ENCODE data around the gene ZBTB18.

The ZBTB18 gene

DNA sequence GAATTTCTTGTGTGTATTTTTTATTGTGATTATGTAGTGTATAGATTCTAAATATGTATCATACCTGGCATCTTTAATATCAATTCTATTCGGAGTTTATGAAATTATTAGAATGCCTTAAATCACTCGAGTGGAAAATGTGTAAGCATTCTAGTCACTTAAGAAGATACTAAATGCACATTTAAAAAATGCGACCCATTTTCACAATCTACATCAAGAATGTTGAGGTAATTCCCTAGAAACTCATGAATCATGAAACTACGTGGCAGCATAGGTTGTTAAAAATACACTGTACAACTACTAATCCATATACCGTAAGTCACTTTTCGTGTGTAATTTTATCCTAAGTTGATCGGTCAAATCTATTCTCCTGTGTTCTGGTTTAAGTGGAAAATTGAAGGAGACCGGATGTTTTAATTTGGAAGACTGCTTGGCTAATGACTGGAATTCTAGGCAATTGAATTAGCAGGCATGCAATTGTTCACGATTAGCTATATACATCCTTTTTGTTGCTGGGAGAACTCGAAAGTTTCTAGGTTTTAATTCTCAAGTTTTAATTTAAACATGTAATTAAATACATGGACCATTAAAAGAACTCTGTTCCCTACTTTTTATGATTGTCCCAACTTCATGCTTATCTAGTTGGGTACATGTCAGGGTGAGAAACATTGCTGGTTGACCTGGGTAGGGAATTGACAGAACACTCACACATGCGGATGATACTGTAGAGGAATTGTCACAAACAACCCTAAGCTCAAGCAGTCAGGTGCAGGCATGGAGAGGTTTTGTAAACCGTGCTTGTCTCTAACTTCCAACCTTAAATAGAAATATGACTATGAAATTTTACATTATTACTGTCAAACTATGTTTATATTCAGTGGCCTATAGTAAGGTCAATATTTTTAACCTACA is 6.6 kb downstream of the ZBTB18 start:
- Histone ChIP-seq H3K9ac (ENCODE audit: low read depth in 1 of 2, low read length in 2 of 2) (no peak overlapping the region), H3K27ac (ENCODE audit: low read depth, low read length) (no peak overlapping the region), H3K9me3 (ENCODE audit: control insufficient read depth in 1 of 2, low read length in 2 of 2) (no peaks in the 10 kb centered on the region), H3K36me3 (ENCODE audit: control insufficient read depth in 1 of 2, insufficient read depth in 2 of 2, low read length in 2 of 2) (peaks cover 13 to 20% of the 10 kb centered on the region in 2 donors), H3K4me3 (ENCODE audit: low read depth in 1 of 2, low read length in 2 of 2) (no peak overlapping the region), H3K27me3 (ENCODE audit: control insufficient read depth in 1 of 2, insufficient read depth in 2 of 2, low read length in 2 of 2) (no peaks in the 10 kb centered on the region), H3K4me1 (ENCODE audit: control insufficient read depth in 1 of 2, insufficient read depth in 2 of 2, low read length in 2 of 2) (peaks cover 2 to 12% of the 10 kb centered on the region in 2 donors)

GRCh38 chr1:244060117-244060516 is 9.0 kb downstream of the ZBTB18 start:
- Histone ChIP-seq H3K9me3 (ENCODE audit: control insufficient read depth in 1 of 2, low read length in 2 of 2) (no peaks in the 10 kb centered on the region), H3K36me3 (ENCODE audit: control insufficient read depth in 1 of 2, insufficient read depth in 2 of 2, low read length in 2 of 2) (peaks cover under 1 to 4% of the 10 kb centered on the region in 2 donors), H3K27ac (ENCODE audit: low read depth, low read length) (no peak overlapping the region), H3K4me1 (ENCODE audit: control insufficient read depth in 1 of 2, insufficient read depth in 2 of 2, low read length in 2 of 2) (peaks cover 0 to 11% of the 10 kb centered on the region in 2 donors), H3K9ac (ENCODE audit: low read depth in 1 of 2, low read length in 2 of 2) (no peak overlapping the region), H3K27me3 (ENCODE audit: control insufficient read depth in 1 of 2, insufficient read depth in 2 of 2, low read length in 2 of 2) (no peaks in the 10 kb centered on the region), H3K4me3 (ENCODE audit: low read depth in 1 of 2, low read length in 2 of 2) (no peak overlapping the region)

- no peaks in the 10 kb centered on the region for H3K27me3 ChIP-seq (ENCODE audit: control insufficient read depth in 1 of 2, insufficient read depth in 2 of 2, low read length in 2 of 2)
- H3K36me3 ChIP-seq (ENCODE audit: control insufficient read depth in 1 of 2, insufficient read depth in 2 of 2, low read length in 2 of 2) = peaks cover 0 to 4% of the 10 kb centered on the region in 2 donors
- no peak overlapping the region for H3K4me3 ChIP-seq (ENCODE audit: low read depth in 1 of 2, low read length in 2 of 2)
- H3K4me1 ChIP-seq (ENCODE audit: control insufficient read depth in 1 of 2, insufficient read depth in 2 of 2, low read length in 2 of 2) = peaks cover 3 to 17% of the 10 kb centered on the region in 2 donors
- H3K27ac ChIP-seq (ENCODE audit: low read depth, low read length) = no peak overlapping the region
- H3K9ac ChIP-seq (ENCODE audit: low read depth in 1 of 2, low read length in 2 of 2) = no peak overlapping the region
- no peaks in the 10 kb centered on the region for H3K9me3 ChIP-seq (ENCODE audit: control insufficient read depth in 1 of 2, low read length in 2 of 2)
Observed at GRCh38 chr1:244060686-244061085, 9.6 kb downstream of the ZBTB18 start.

DNA sequence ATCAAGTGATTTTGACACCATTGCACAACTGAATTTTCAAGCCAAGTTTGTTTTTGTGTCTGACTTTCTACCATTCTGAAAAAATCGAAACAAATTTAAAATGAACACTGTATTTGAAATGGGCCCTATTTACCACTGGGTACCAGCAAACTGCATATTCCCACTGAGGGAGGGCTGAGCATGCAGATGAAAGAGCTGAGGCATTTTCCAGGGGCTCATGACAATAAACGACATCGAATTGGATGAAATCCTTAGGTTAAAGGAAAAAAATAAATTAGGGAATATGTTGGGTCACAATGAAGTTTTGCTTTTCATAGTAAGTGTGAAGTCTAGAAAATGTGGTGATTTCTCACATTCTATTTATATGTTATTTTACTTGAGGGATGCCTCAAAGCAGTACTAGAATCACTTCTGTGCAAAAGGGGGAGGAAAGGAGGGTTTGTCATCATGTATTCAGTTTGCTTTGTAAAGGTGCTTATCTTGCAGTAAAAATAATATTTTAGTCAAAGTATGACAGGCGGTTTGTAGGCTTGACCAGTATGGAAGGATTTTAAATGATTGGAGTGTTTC is 11.2 kb downstream of the ZBTB18 start:
- Histone ChIP-seq H3K36me3 (ENCODE audit: control insufficient read depth in 1 of 2, insufficient read depth in 2 of 2, low read length in 2 of 2) (no peaks in the 10 kb centered on the region), H3K9ac (ENCODE audit: low read depth in 1 of 2, low read length in 2 of 2) (no peak overlapping the region), H3K4me3 (ENCODE audit: low read depth in 1 of 2, low read length in 2 of 2) (no peak overlapping the region), H3K4me1 (ENCODE audit: control insufficient read depth in 1 of 2, insufficient read depth in 2 of 2, low read length in 2 of 2) (peaks cover 18 to 29% of the 10 kb centered on the region in 2 donors), H3K9me3 (ENCODE audit: control insufficient read depth in 1 of 2, low read length in 2 of 2) (no peaks in the 10 kb centered on the region), H3K27me3 (ENCODE audit: control insufficient read depth in 1 of 2, insufficient read depth in 2 of 2, low read length in 2 of 2) (no peaks in the 10 kb centered on the region), H3K27ac (ENCODE audit: low read depth, low read length) (no peak overlapping the region)

DNA sequence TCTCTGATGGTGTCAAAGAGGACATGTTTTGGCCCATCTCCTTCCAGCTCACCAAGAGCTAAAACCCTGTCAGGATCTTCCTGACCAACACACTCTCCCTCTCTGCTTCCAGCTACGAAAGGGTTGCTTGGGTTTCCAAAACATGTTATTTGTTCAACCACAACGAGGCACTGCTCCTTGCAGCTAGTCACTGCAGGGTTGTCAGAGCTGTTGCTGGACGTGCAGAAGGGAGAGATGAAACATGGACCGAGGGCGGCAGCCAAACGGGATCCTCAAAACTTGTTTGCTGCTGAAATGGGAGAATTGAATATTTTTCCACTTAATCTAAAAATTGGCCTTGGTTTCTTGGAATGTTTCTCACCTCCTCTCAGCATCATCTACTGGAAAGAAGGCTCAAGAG is 12.4 kb downstream of the ZBTB18 start:
- Histone ChIP-seq H3K9me3 (ENCODE audit: control insufficient read depth in 1 of 2, low read length in 2 of 2) (no peaks in the 10 kb centered on the region), H3K4me3 (ENCODE audit: low read depth in 1 of 2, low read length in 2 of 2) (no peak overlapping the region), H3K27me3 (ENCODE audit: control insufficient read depth in 1 of 2, insufficient read depth in 2 of 2, low read length in 2 of 2) (no peaks in the 10 kb centered on the region), H3K9ac (ENCODE audit: low read depth in 1 of 2, low read length in 2 of 2) (no peak overlapping the region), H3K36me3 (ENCODE audit: control insufficient read depth in 1 of 2, insufficient read depth in 2 of 2, low read length in 2 of 2) (no peaks in the 10 kb centered on the region), H3K27ac (ENCODE audit: low read depth, low read length) (no peak overlapping the region), H3K4me1 (ENCODE audit: control insufficient read depth in 1 of 2, insufficient read depth in 2 of 2, low read length in 2 of 2) (peaks cover 22 to 33% of the 10 kb centered on the region in 2 donors)

GRCh38 chr1:244064621-244065020 is 13.5 kb downstream of the ZBTB18 start:
- no peaks in the 10 kb centered on the region for H3K9me3 ChIP-seq (ENCODE audit: control insufficient read depth in 1 of 2, low read length in 2 of 2)
- no peaks in the 10 kb centered on the region for H3K36me3 ChIP-seq (ENCODE audit: control insufficient read depth in 1 of 2, insufficient read depth in 2 of 2, low read length in 2 of 2)
- H3K4me3 ChIP-seq (ENCODE audit: low read depth in 1 of 2, low read length in 2 of 2) = no peak overlapping the region
- H3K27me3 ChIP-seq (ENCODE audit: control insufficient read depth in 1 of 2, insufficient read depth in 2 of 2, low read length in 2 of 2) = no peaks in the 10 kb centered on the region
- no peak overlapping the region for H3K27ac ChIP-seq (ENCODE audit: low read depth, low read length)
- no peak overlapping the region for H3K9ac ChIP-seq (ENCODE audit: low read depth in 1 of 2, low read length in 2 of 2)
- H3K4me1 ChIP-seq (ENCODE audit: control insufficient read depth in 1 of 2, insufficient read depth in 2 of 2, low read length in 2 of 2) = peaks cover 22 to 33% of the 10 kb centered on the region in 2 donors

- H3K9me3 ChIP-seq (ENCODE audit: control insufficient read depth in 1 of 2, low read length in 2 of 2) = no peaks in the 10 kb centered on the region
- peaks cover 22 to 31% of the 10 kb centered on the region in 2 donors for H3K4me1 ChIP-seq (ENCODE audit: control insufficient read depth in 1 of 2, insufficient read depth in 2 of 2, low read length in 2 of 2)
- H3K27me3 ChIP-seq (ENCODE audit: control insufficient read depth in 1 of 2, insufficient read depth in 2 of 2, low read length in 2 of 2) = no peaks in the 10 kb centered on the region
- H3K27ac ChIP-seq (ENCODE audit: low read depth, low read length) = no peak overlapping the region
- H3K36me3 ChIP-seq (ENCODE audit: control insufficient read depth in 1 of 2, insufficient read depth in 2 of 2, low read length in 2 of 2) = no peaks in the 10 kb centered on the region
- no peak overlapping the region for H3K4me3 ChIP-seq (ENCODE audit: low read depth in 1 of 2, low read length in 2 of 2)
- no peak overlapping the region for H3K9ac ChIP-seq (ENCODE audit: low read depth in 1 of 2, low read length in 2 of 2)
Observed at GRCh38 chr1:244065063-244065793, 14.1 kb downstream of the ZBTB18 start.

DNA sequence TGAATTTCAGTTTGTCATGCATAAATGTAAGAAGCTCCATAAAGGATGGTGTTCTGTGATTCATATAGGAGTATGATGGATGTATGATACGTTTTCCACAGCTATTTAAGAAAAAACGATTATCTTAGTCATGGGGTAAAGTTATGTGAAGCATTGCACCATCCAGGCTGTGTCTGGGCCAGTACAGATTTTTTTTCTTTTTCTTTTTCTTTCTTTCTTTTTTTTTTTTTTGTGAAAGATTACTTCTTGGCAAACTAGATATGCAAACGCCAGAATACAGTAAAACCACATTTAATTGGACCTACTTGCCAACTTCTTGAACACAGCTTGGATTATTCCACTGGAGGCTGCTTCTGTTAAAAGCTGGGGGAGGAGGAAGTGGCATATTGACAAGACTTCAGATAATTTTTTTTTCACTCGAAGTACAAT is 14.9 kb downstream of the ZBTB18 start:
- no peak overlapping the region for H3K27ac ChIP-seq (ENCODE audit: low read depth, low read length)
- H3K36me3 ChIP-seq (ENCODE audit: control insufficient read depth in 1 of 2, insufficient read depth in 2 of 2, low read length in 2 of 2) = no peaks in the 10 kb centered on the region
- peaks cover 22 to 26% of the 10 kb centered on the region in 2 donors for H3K4me1 ChIP-seq (ENCODE audit: control insufficient read depth in 1 of 2, insufficient read depth in 2 of 2, low read length in 2 of 2)
- H3K4me3 ChIP-seq (ENCODE audit: low read depth in 1 of 2, low read length in 2 of 2) = no peak overlapping the region
- H3K9me3 ChIP-seq (ENCODE audit: control insufficient read depth in 1 of 2, low read length in 2 of 2) = no peaks in the 10 kb centered on the region
- H3K9ac ChIP-seq (ENCODE audit: low read depth in 1 of 2, low read length in 2 of 2) = no peak overlapping the region
- H3K27me3 ChIP-seq (ENCODE audit: control insufficient read depth in 1 of 2, insufficient read depth in 2 of 2, low read length in 2 of 2) = no peaks in the 10 kb centered on the region

DNA sequence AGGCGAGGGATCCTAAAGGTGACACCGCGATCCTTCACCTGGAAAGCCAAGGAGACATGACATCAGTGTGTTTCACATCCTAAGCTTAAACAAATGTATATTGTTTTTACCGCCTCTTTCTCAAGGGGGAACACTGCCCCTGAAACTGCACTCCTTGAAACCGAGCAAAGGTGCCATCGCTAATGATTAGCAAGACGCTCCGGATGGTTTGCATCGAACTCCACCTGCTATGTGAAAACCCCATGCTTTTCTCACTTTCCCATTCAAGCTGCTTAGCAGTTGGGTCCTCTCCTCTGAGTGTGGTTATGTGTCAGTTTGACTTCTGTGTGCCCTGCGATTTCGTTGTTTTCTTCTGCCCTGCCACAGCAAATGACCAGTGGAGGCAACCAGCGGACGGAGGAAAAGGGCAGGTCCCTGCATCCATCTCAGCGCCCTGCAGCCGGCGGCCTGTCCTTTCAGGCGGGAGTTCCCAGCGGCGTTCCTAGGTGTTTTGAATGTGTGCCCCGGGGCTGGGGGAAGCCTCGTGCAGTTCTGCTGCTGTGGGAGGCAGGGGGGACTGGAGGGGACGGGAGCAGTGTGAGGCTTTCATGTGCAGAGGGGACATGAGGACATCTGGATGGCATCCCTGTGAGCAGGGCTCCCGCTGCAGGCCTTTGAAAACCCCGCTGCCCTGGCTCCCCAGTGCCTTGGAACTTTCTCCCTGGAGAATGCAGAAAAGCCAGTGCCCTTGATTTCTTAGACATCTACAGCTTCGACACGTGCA is 16.1 kb downstream of the ZBTB18 start:
- Histone ChIP-seq H3K4me1 (ENCODE audit: control insufficient read depth in 1 of 2, insufficient read depth in 2 of 2, low read length in 2 of 2) (peaks cover 22 to 26% of the 10 kb centered on the region in 2 donors), H3K36me3 (ENCODE audit: control insufficient read depth in 1 of 2, insufficient read depth in 2 of 2, low read length in 2 of 2) (no peaks in the 10 kb centered on the region), H3K27me3 (ENCODE audit: control insufficient read depth in 1 of 2, insufficient read depth in 2 of 2, low read length in 2 of 2) (no peaks in the 10 kb centered on the region), H3K9me3 (ENCODE audit: control insufficient read depth in 1 of 2, low read length in 2 of 2) (no peaks in the 10 kb centered on the region), H3K9ac (ENCODE audit: low read depth in 1 of 2, low read length in 2 of 2) (no peak overlapping the region), H3K27ac (ENCODE audit: low read depth, low read length) (no peak overlapping the region), H3K4me3 (ENCODE audit: low read depth in 1 of 2, low read length in 2 of 2) (no peak overlapping the region)

Data from duodenal mucosa (tissue), 2 donors.